HepG2 (cell line): ENCODE measurements around the gene P2RY6. TPM values are rescaled to one million over a fixed set of nuclear protein-coding genes. Genes with fewer than 3 reads are reported as not detected.
A peak's percentile ranks its signal among the peaks of the same experiment; 100 is the strongest.

Source experiments
- ATAC-seq: fragments of 200-7000 bp; cut with Tn5 transposase; 3 replicates; pipeline ENCODE4 v1.9.1; 2020; ENCODE audit warnings: mild to moderate bottlenecking, moderate library complexity
- BruUV-seq: library from RNA; stranded (reverse); fragments of 400-500 nt; replicated peaks from 2 replicates; lab custom pipeline; 2021; lab: Mats Ljungman, UMichigan
- CTCF ChIA-PET: fragments of 300-600 bp; formaldehyde crosslinking; extraction: SDS; loops from one replicate; lab custom pipeline; 2021; ENCODE audit warnings: low total read pairs, inconsistent platforms, low intra/inter-chr PET ratio; lab: Yijun Ruan, JAX
- POLR2A ChIA-PET: fragments of 350-600 bp; sonication (Branson Sonifier 250); formaldehyde crosslinking; loops from one replicate; lab custom pipeline; 2020; ENCODE audit warnings: antibody characterized with exemption, inconsistent platforms; lab: Yijun Ruan, JAX
- DNase-seq: peaks from one replicate; pipeline ENCODE4 v3.0.0-alpha.2; 2015; ENCODE audit warnings: low spot score
- FAIRE-seq: peaks from 3 replicates; lab custom pipeline; 2011; peaks lifted over from hg19 to GRCh38; lab: Jason Lieb, UNC
- H2AFZ ChIP-seq: one replicate; pipeline ENCODE4 v1.6.1; 2011; ENCODE audit warnings: low read length, inconsistent platforms
- H3K27ac ChIP-seq: fragments of 300-600 bp; 3 replicates; pipeline ENCODE4 v1.8.0; 2011; ENCODE audit warnings: mixed run types, mild to moderate bottlenecking, mixed read lengths, low read length, inconsistent platforms; ENCODE audit not compliant: insufficient read depth; ENCODE audit errors: extremely low read length
- H3K27me3 ChIP-seq, 2 experiments: fragments of 200-600 bp in 1 of 2; 2 replicates in 1 of 2; 3 replicates in 1 of 2; pipeline versions ENCODE4 v1.6.0 to v1.8.0; 2011; ENCODE audit warnings: low read length in 2 of 2, mild to moderate bottlenecking in 2 of 2, moderate library complexity in 2 of 2, inconsistent platforms in 1 of 2; ENCODE audit not compliant: insufficient read depth in 2 of 2, control insufficient read depth in 1 of 2
- H3K36me3 ChIP-seq, 2 experiments: fragments of 200-600 bp in 1 of 2; replicated peaks in 1 of 2; 2 replicates in 1 of 2; 3 replicates in 1 of 2; pipeline versions ENCODE4 v1.5.1 to v1.8.0; 2011; ENCODE audit warnings: low read length in 2 of 2, inconsistent platforms in 1 of 2; ENCODE audit not compliant: insufficient read depth in 2 of 2, control insufficient read depth in 1 of 2
- H3K4me1 ChIP-seq: 2 replicates; pipeline ENCODE4 v1.5.1; 2012; ENCODE audit warnings: low read length, inconsistent platforms; ENCODE audit not compliant: insufficient read depth
- H3K4me2 ChIP-seq: 2 replicates; pipeline ENCODE4 v1.6.0; 2011; ENCODE audit warnings: low read depth, low read length, inconsistent platforms
- H3K4me3 ChIP-seq, 3 experiments: fragments of 200-600 bp in 1 of 3; sonication (generic), shearing (Covaris generic) in 1 of 3; replicated peaks in 1 of 3; 2 replicates each; pipeline ENCODE4 v1.5.1; 2011 to 2016; ENCODE audit warnings: low read length in 3 of 3, inconsistent platforms in 2 of 3, low read depth in 2 of 3, mild to moderate bottlenecking in 2 of 3, control low read depth in 1 of 3, mixed read lengths in 1 of 3; ENCODE audit not compliant: insufficient read depth in 1 of 3
- H3K79me2 ChIP-seq: one replicate; pipeline ENCODE4 v1.6.1; 2011; ENCODE audit warnings: low read length, inconsistent platforms; ENCODE audit not compliant: insufficient read depth
- H3K9ac ChIP-seq: 2 replicates; pipeline ENCODE4 v1.6.0; 2011; ENCODE audit warnings: mild to moderate bottlenecking, low read depth, low read length, inconsistent platforms; ENCODE audit not compliant: insufficient read depth
- H3K9me3 ChIP-seq: 2 replicates; pipeline ENCODE4 v1.5.1; 2012; ENCODE audit warnings: mild to moderate bottlenecking, low read length
- H4K20me1 ChIP-seq: 2 replicates; pipeline ENCODE4 v1.6.0; 2011; ENCODE audit warnings: inconsistent platforms, mild to moderate bottlenecking, low read length, moderate library complexity; ENCODE audit not compliant: insufficient read depth
- AGO2 ChIP-seq: fragments of 200-400 bp; formaldehyde crosslinking; optimal IDR thresholded peaks from 2 replicates; pipeline ENCODE3; 2017; ENCODE audit warnings: mild to moderate bottlenecking, low read depth, low read length, moderate library complexity
- ASH2L ChIP-seq: fragments of 300-600, 200-600 bp; sonication (generic); IDR thresholded peaks from 2 replicates; pipeline ENCODE4 v1.7.0; 2017; ENCODE audit warnings: low read depth, mild to moderate bottlenecking, moderate library complexity, mixed read lengths, low read length; ENCODE audit not compliant: insufficient read length
- CC2D1A ChIP-seq: sonication (generic); formaldehyde crosslinking; IDR thresholded peaks from 2 replicates; pipeline ENCODE4 v1.8.1; 2023; ENCODE audit warnings: mild to moderate bottlenecking, missing genetic modification reagents
- CCAR2 ChIP-seq: fragments of 200-400 bp; formaldehyde crosslinking; optimal IDR thresholded peaks from 2 replicates; pipeline ENCODE3; 2018; ENCODE audit warnings: low read depth, mild to moderate bottlenecking, low read length, moderate library complexity
- HOXA9 ChIP-seq: sonication (generic); formaldehyde crosslinking; IDR thresholded peaks from 2 replicates; pipeline ENCODE4 v1.8.1; 2022; ENCODE audit warnings: missing genetic modification reagents, mild to moderate bottlenecking, moderate library complexity, borderline replicate concordance
- NRL ChIP-seq: sonication (generic); formaldehyde crosslinking; IDR thresholded peaks from 2 replicates; pipeline ENCODE4 v1.5.0; 2020; ENCODE audit warnings: missing genetic modification reagents, mild to moderate bottlenecking, moderate library complexity, borderline replicate concordance
- RELA ChIP-seq: sonication (generic); formaldehyde crosslinking; IDR thresholded peaks from 2 replicates; pipeline ENCODE4 v1.4.0; 2020; ENCODE audit warnings: missing genetic modification reagents
- SKIL ChIP-seq: sonication (generic); formaldehyde crosslinking; IDR thresholded peaks from 2 replicates; pipeline ENCODE4 v1.8.0; 2022; ENCODE audit warnings: missing genetic modification reagents, mild to moderate bottlenecking, moderate library complexity, borderline replicate concordance
- ZMAT3 ChIP-seq: sonication (generic); formaldehyde crosslinking; conservative IDR thresholded peaks from 2 replicates; pipeline ENCODE4 v1.7.0; 2021; ENCODE audit warnings: missing genetic modification reagents
- ZNF12 ChIP-seq: sonication (generic); formaldehyde crosslinking; IDR thresholded peaks from 2 replicates; pipeline ENCODE4 v1.5.0; 2020; ENCODE audit warnings: missing genetic modification reagents
- ZNF335 ChIP-seq: sonication (generic); formaldehyde crosslinking; IDR thresholded peaks from 2 replicates; pipeline ENCODE4 v1.4.0; 2020; ENCODE audit warnings: missing genetic modification reagents
- WGBS: methylation state at CpG from one replicate; pipeline ENCODE4 v1.1.6; 2017; ENCODE audit warnings: low lambda C conversion rate; 5-methylcytosine and 5-hydroxymethylcytosine counted together
- in situ Hi-C: cut with HindIII; loops from 2 replicates; pipeline ENCODE4 v1.10.0; 2017; ENCODE audit warnings: low pct_unique_long_range_greater_than_20kb; ENCODE audit not compliant: extremely low pct_ligation_motif_present
- intact Hi-C: fragments of 100-400 bp; cut with micrococcal nuclease; formaldehyde crosslinking; loops from one replicate; pipeline ENCODE4 v1.10.0; 2022; ENCODE audit not compliant: unreplicated experiment
- polyA plus RNA-seq, 8 experiments: library from polyadenylated mRNA; depleted of rRNA in 3 of 8; stranded (reverse) in 7 of 8; unstranded in 1 of 8; fragments of >200 nt; fragmentation: Illumina TruSeq in 4 of 8; extraction: Trizol in 4 of 8; gene quantifications; 2 replicates each; pipeline versions ENCODE4 v1.2.1 to v1.2.3, GENCODE V29; 2011 to 2016; ENCODE audit warnings: low read depth in 4 of 8, missing spikeins in 1 of 8, mixed read lengths in 1 of 8; ENCODE audit not compliant: insufficient read depth in 1 of 8
- total RNA-seq, 5 experiments: library from RNA; depleted of rRNA; stranded (reverse); fragments of >200 nt; fragmentation: Illumina TruSeq; extraction: Trizol; gene quantifications; 2 replicates each; pipeline ENCODE4 v1.2.3, GENCODE V29; 2016; ENCODE audit warnings: low read depth in 1 of 5
- TF ChIP-seq, protein P1 (sequence below): sonication (generic); formaldehyde crosslinking; IDR thresholded peaks from 2 replicates; pipeline ENCODE4 v1.9.0; 2022; ENCODE audit warnings: low read depth, missing genetic modification reagents
- TF ChIP-seq, protein P2 (sequence below): sonication (generic); formaldehyde crosslinking; IDR thresholded peaks from 2 replicates; pipeline ENCODE4 v1.4.0; 2020; ENCODE audit warnings: low read depth, mild to moderate bottlenecking, missing genetic modification reagents

Gene P2RY6
- total and polyA plus RNA-seq, 2 of the 13 experiments (the other 11 are each of a cell fraction or from before 2014, with no cell fraction given) = 0.09 to 0.29 TPM

GRCh38 chr11:73310661-73311393 is 38.7 kb downstream of the P2RY6 start:
- in situ Hi-C loops (no loop called here), intact Hi-C loops (no loop called here)
- TF ChIP-seq ZNF335 (CRISPR knock-in tag) = no peak
- no peak for TF ChIP-seq CC2D1A
- TF ChIP-seq SKIL = no peak
- TF ChIP-seq, protein P1, sequence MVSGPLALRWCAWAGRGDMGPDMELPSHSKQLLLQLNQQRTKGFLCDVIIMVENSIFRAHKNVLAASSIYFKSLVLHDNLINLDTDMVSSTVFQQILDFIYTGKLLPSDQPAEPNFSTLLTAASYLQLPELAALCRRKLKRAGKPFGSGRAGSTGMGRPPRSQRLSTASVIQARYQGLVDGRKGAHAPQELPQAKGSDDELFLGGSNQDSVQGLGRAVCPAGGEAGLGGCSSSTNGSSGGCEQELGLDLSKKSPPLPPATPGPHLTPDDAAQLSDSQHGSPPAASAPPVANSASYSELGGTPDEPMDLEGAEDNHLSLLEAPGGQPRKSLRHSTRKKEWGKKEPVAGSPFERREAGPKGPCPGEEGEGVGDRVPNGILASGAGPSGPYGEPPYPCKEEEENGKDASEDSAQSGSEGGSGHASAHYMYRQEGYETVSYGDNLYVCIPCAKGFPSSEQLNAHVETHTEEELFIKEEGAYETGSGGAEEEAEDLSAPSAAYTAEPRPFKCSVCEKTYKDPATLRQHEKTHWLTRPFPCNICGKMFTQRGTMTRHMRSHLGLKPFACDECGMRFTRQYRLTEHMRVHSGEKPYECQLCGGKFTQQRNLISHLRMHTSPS (CRISPR knock-in tag) = no peak
- TF ChIP-seq HOXA9 (CRISPR knock-in tag) = no peak
- TF ChIP-seq NRL (CRISPR knock-in tag) = 0 out of 2 replicates have a peak, but pooled peaks have one; percentile 22
- no peak for TF ChIP-seq ASH2L
- no peak for TF ChIP-seq ZMAT3
- TF ChIP-seq RELA (CRISPR knock-in tag) = no peak
- TF ChIP-seq CCAR2 = no peak
- TF ChIP-seq AGO2 = peak; percentile 39
- no peak for TF ChIP-seq ZNF12 (CRISPR knock-in tag)
- TF ChIP-seq, protein P2, sequence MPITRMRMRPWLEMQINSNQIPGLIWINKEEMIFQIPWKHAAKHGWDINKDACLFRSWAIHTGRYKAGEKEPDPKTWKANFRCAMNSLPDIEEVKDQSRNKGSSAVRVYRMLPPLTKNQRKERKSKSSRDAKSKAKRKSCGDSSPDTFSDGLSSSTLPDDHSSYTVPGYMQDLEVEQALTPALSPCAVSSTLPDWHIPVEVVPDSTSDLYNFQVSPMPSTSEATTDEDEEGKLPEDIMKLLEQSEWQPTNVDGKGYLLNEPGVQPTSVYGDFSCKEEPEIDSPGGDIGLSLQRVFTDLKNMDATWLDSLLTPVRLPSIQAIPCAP (CRISPR knock-in tag) = no peak
- no TSS peak for BruUV-seq
- H4K20me1 ChIP-seq = peaks cover 24% of the 10 kb centered on the region
- no peaks in the 10 kb centered on the region; a peak in 1 of 5 replicates for H3K27me3 ChIP-seq
- no peak overlapping the region for H3K9ac ChIP-seq
- peaks cover 55% of the 10 kb centered on the region for H3K79me2 ChIP-seq
- ATAC-seq (no peak), DNase-seq (no peak), FAIRE-seq (no peak)
- peak overlapping the region in 1 of 3 experiments; percentile 58; a peak in 1 of 6 replicates for H3K4me3 ChIP-seq
- peaks cover 0 to 1% of the 10 kb centered on the region in 2 experiments; a peak in 2 of 5 replicates for H3K36me3 ChIP-seq
- ChIA-PET POLR2A (interaction anchor here (6.2 kb wide), 2 partner anchors 14 to 16 kb away, joined by 35 to 205 read pairs; no protein-coding TSS in a partner anchor), CTCF (no interaction called here)
- H3K9me3 ChIP-seq = no peaks in the 10 kb centered on the region
- H3K4me2 ChIP-seq = peak overlapping the region; percentile 91
- 96% methylated on average over 8 of the region's 22 CpGs for WGBS
- no peak overlapping the region for H2AFZ ChIP-seq
- peaks cover 78% of the 10 kb centered on the region for H3K4me1 ChIP-seq
- no peak overlapping the region for H3K27ac ChIP-seq
